Right lobe of liver (tissue), 4 donors: Measurements from ENCODE around the gene FLNC.

Experiments used
- POLR2A ChIP-seq: fragments of 450-650 bp; IDR thresholded peaks from one replicate; pipeline ENCODE4 v1.6.1; 2017; ENCODE audit warnings: antibody characterized with exemption, mild to moderate bottlenecking
- TF ChIP-seq, protein P1 (sequence below), 4 donors: fragments of 200-600 bp in 3 of 4; fragments of 450-650 bp in 1 of 4; IDR thresholded peaks; one replicate each; pipeline versions ENCODE4 v1.5.1 to v1.8.0; 2016 to 2022; ENCODE audit warnings: antibody characterized with exemption in 4 of 4, mild to moderate bottlenecking in 2 of 4
- donor health status: DM: no; HTN: no; CAD: no.
- donor health status: DM: no; HTN: no; CAD: no.
- donor health status: DM: no; HTN: yes; CAD: no.

DNA sequence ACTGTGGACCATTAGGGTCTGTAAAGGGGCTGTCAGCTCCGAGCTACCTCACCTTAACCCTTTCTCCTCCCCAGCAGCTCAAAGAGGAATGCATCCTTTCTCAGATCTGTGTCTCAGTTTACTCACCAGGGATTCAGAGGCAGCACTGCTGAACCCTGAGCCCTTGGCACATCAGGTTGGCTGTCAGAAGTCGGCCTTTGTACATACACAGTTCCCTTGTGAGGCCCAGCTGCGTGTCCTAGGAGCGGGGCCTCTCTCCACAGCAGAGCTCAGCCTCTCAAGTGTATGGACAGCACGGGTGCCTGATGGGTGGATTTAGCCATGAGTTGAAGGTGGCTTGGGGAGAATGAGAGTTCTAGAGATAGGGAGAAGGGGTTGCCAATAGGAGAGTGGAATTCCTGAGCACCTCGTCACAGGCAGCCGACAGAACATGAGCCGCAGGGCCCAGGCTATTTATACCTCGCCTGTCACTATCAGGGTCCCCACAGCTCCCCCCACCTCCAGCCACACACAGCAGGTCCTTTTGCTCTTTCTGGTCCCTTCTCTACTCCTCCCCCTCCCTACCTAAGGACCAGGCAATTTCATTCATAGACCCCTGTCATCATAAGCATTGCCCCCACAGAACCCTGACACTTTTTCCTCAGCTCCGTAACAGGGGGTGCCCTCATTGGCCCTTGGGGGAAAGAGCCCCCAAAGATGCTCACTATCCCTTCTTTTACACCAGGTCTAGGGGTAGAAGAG is 2.1 kb upstream of the FLNC start:
- TF ChIP-seq, protein P1, sequence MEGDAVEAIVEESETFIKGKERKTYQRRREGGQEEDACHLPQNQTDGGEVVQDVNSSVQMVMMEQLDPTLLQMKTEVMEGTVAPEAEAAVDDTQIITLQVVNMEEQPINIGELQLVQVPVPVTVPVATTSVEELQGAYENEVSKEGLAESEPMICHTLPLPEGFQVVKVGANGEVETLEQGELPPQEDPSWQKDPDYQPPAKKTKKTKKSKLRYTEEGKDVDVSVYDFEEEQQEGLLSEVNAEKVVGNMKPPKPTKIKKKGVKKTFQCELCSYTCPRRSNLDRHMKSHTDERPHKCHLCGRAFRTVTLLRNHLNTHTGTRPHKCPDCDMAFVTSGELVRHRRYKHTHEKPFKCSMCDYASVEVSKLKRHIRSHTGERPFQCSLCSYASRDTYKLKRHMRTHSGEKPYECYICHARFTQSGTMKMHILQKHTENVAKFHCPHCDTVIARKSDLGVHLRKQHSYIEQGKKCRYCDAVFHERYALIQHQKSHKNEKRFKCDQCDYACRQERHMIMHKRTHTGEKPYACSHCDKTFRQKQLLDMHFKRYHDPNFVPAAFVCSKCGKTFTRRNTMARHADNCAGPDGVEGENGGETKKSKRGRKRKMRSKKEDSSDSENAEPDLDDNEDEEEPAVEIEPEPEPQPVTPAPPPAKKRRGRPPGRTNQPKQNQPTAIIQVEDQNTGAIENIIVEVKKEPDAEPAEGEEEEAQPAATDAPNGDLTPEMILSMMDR (IDR thresholded peaks at IDR 0.05): no peak
- TF ChIP-seq POLR2A: no peak
